HG02981 (cell line): ENCODE data around the gene FAM47C.
"Not testable (repeated sequence)": the region's sequence is repeated elsewhere in the genome, so short reads cannot be mapped to it uniquely, and the experiment has no call there.

Source experiments
- ATAC-seq: cut with Tn5 transposase; IDR thresholded peaks from one replicate; pipeline ENCODE4 v1.9.1; 2021; ENCODE audit warnings: mild to moderate bottlenecking, moderate library complexity; ENCODE audit not compliant: unreplicated experiment

FAM47C gene

DNA sequence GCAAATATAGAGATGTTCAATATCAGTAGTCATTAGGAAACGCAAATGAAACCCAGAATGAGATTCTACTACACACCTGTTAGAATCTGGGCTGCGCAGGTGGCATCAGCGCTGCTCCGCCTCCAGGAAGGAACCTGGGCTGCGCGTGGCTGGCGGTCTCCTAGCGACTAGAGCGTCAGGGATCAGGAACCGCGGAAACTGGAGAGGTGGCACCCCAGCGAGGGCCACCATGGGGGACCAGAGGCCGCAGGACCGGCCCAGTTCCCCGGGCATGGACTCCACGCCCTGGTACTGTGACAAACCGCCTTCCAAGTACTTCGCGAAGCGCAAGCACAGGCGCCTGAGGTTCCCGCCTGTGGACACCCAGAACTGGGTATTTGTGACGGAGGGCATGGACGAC is at the start of gene FAM47C:
Gene FAM47C, plus strand, starts transcription at position 185 of the 400 bp plus-strand sequence. Its CDS starts 45 bp downstream, at position 230.
- ATAC-seq: not testable (repeated sequence)

DNA sequence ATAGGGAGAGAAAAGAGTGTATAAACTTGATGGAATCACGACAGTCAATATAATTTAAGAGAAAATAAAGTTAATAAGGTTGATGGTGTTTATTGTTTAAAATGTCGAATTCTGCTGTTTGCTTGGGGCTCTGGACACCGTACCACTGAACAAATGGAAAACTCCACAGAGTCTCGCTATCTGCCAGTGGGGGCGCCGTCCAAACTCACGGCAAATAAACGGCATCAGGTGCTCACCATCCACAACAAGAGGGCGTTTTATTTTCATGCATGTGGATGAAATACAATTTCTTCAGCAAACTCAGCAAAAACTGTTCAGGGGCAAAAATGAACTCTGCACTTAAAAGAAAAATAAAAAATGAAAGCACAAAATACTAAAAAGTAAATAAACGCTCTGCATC is 46.6 kb upstream of the FAM47C start:
- no peak for ATAC-seq

DNA sequence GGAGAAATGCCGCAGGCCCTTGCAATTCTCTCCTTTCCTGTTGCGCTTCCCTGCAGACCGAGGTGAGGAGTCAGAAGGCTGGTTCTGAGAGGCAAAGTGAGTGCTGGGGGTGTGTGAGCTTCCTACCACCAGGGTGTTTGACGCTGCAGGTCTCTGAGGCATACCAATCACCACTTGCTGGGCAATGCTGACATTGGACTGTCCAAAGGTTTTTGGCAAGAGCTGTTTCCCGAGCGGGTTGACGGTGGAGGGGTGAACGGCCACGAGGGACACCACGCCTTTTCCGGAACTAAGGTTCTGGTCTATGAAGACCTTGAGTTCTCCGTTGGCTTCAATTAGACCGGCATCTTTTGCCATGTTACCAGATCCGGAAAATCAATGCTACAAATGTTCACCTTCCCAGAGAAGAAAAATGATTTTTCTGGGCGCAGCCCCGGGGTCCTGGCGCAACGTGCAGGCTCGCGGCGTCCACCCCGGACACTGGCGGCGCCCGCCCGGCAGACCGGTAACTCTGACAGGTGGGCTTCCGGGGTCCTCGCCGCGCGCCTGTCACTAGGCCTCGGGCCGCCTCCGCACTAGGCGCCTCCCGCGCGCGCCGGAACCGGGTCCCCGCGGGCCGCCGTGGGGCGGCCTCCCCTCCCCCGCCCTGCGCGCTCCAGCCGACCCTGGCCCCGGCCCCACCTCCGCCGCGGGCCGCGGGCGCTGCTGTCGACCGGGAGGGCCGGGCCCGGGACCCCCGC is 44.9 kb upstream of the FAM47C start:
- ATAC-seq: no peak

DNA sequence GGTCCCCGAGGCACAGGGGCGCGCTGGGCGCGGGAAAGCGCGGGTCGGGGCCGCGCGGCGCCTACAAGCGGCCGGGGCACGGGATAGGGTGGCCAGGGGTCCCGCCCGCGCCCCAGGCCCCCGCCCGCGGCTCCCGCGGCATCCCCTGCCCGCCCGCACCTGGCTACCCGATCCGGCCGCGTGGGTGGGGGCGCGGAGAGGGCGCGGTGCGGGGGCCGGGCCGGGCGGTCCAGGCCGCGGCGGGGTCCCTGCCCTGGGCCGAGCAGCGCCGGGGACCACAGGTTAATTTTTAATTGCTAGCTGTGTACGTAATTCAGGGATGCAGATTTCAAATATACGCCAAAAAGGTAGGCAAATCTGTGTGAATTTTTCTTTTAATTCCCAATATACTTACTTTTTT is 44.3 kb upstream of the FAM47C start:
- ATAC-seq: no peak

DNA sequence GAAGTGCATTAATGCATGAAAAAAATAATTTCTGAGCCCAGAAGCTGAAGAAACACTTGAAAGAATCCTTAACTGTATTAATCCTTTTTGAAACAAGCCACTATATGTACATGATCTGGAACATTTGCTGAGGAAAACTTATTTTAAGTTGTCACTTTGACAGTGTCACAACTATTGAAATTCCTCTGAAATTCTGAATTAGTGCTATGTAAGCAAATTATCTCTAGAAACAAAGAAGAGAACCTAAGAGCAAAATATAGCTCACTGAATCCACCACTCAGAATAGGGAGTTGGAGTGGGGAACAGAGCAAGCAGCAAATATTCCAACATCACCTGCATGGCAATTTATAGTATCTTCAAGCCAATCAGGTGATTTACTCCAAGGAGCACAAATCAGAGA is 34.6 kb upstream of the FAM47C start:
- no peak for ATAC-seq

DNA sequence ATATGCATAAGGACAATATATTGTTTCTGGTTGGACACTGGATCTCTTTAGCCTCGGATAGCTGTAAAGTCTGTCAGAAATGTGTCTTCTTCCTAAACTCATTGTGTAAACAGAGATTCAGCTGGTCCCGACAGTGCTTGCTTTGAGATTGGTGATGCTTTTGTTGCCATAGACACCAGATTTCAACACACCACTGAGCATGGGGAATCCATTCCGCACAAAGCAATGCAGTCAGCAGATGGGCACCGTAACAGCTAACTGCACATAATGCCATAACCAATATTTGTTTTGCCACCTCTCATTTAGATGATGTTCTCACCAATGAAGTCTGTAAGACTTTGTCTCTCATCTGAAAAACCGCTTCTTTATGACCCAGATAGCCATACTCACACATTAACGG is 33.3 kb upstream of the FAM47C start:
- ATAC-seq: no peak

DNA sequence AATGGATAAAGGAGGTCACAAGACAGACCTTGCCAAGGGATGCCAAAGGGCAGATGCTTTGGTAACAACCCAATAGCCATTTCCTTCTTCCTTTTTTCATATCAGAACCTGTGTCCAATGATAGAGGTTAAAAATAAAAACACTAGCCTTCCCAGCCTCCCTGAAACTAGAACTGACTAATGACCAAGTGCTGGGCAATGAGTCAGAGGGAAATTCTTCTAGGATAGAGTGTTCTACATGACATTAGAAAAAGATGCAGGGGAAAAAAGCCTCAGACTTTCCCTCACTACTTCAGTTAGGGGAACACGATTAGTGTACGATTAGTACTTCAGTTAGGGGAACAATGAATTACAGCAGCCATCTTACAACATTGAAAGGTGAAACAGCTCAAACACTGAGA is 29.3 kb upstream of the FAM47C start:
- no peak for ATAC-seq

DNA sequence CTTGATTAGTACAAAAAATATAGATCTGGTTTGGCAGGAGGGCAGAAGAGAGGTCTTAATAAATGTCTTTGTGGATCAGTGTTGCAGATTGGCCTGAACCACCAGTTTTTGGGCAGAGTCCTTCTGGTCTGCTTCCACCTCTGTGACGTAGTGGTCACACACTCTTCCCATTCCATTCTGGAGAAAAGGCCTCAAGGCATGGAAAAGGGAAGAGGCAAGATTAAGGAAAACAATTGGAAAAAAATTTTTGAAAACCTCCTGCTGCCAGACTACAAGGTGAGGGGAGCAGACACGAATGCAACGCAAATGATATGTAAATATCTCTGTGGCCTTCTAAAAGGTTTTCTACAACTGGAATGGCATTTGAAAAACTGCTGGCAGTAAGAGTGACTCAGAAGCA is 24.3 kb upstream of the FAM47C start:
- ATAC-seq: no peak

DNA sequence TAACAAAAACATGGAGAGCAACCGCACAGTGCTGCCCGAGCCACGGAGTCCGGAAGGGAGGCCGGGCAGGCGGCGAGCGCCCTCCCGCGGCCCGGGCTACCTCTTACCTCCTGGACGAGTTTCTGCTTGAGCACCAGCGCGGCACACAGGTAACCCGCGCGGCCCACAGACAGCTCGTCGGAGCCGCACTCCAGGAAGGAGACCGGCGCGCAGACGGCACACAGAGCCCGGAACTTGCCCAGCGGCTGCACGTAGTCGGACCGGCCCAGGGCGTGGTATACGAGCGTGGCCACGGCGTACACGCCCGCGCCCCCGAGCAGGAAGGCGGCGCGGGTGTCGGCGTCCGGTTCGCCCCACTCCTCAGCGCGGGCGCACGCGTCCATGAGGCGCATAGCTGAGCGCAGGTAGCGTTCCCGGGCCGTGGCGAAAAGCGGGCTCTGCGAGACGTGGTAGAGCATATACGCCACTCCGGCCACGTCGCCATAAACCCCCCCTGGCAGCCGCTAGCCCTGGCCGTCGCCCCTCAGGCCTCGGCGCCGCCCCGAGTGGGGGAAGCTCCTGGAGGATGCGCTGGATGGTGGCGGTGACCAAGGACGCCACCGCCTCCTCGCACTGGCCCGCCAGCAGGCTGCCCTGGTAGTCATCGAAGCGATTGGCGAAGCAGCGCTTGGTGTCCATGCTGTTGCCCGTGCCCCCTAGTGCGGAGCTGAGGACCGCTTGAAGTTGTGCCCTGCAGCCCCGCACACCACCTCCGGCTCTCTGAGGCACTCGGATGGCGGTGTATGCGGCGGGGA is 22.6 kb upstream of the FAM47C start:
- ATAC-seq: not testable (repeated sequence)

DNA sequence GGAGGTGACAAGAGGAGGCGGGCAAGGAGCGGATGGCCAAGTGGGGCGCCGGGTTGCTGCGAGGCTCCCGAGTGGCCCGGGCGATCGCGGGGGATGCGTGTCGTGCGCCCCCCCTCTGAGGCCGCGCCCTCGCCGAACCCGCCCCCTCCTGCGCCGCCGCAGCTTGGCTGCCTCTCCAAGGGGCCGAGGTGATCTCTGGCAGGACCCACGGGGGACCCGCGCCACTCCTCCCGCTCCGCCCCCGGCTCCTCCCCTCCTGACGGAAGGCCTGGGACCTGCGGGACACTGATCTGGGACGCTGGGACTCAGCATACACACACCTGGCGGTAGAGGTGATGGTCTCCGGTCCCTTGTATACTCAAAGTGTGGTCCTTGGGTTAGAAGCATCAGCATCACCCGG is 21.9 kb upstream of the FAM47C start:
- ATAC-seq: no peak

DNA sequence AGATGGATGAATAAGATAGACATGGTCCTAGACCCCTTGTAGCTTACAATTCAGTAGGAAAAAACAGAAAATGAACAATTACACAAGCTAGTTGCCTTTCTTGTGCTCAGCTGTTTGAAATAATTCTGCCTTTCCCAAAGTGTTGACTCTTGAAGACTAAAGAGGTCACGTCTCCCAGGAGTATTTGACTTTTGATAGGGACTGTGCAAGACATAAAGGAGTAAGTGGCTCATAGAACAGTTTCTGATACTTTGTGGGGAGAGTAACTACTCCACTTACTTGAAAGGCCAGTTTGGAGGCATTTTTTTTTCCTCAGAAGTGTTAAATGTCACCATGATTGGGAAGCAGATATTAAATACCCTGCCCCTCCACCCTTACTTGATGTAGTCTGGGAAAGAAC is 21.0 kb upstream of the FAM47C start:
- ATAC-seq: not testable (repeated sequence)

DNA sequence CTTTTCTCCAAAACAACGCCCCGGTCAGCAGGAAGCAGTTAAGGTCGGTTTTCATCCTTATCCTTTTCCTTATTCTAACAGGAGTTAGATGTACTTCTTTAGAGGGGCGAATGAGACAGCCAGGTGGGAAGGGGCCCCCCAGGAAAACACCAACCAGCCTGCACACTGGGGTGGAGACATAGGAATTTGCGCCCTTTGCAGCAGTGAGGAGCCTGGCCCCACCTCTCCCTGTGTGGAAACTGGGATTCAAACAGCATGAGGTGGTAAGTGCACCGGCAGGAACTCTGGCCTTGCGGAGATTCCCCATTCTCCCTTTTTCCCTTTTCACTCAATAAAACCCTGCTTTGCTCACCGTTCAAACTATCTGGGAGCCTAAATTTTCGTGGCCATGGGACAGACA is 8.0 kb upstream of the FAM47C start:
- no peak for ATAC-seq

DNA sequence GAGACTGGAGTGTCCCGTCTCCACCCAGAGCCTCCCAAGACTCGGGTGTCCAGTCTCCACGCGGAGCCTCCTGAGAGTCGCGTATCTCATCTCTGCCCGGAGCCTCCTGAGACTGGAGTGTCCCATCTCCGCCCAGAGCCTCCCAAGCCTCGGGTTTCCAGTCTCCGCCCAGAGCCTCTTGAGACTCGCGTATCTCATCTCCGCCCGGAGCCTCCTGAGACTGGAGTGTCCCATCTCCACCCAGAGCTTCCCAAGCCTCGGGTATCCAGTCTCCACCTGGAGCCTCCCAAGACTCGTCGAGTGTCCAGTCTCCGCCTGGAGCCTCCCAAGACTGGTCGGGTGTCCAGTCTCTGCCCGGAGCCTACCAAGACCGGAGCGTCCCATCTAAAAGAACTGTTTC is 2.3 kb downstream of the FAM47C start:
- no peak for ATAC-seq

DNA sequence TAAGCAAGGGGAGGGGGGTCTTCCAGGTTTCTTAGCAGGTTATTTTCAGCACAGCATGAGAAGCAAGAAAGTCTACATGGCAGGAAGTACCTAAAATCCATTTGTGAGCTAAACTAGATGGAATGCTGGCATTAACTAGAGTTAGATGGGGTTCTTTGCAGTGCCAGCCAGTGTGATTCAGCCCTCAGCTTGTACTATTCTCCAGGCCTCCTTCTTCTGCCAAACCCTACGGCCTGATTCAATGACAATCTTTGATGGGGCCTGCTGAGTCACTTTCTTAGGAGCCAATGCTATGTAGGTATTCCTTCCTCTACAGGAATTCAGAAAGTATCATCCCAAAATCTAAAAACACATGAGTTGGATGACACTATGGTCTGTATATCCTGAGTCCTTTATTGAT is 26.1 kb downstream of the FAM47C start:
- not testable (repeated sequence) for ATAC-seq

DNA sequence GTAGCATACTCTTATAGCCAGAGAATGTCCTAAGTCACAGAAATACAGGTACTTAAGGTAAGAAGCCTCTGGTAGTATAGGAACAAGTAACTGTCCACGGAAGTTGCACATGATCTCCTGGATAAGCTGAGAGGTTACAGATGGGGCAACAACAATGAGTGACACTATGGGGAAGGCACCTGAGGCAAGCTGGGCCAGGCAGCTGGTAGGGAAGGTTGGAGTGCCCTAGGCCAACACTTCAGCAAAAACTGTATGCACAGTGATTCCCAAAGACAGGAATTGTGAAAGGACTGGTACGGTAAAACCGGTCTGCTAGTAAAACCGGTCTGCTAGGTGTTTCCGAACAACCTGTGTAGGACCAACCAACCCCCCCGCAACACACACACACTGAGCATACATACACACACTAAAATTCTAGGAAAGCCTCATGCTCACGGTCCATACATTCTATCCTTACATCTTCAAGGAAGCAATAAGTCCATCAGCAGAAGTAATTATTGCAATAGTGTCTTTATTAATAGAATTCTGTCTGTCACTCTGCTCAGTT is 28.6 kb downstream of the FAM47C start:
- ATAC-seq: not testable (repeated sequence)

DNA sequence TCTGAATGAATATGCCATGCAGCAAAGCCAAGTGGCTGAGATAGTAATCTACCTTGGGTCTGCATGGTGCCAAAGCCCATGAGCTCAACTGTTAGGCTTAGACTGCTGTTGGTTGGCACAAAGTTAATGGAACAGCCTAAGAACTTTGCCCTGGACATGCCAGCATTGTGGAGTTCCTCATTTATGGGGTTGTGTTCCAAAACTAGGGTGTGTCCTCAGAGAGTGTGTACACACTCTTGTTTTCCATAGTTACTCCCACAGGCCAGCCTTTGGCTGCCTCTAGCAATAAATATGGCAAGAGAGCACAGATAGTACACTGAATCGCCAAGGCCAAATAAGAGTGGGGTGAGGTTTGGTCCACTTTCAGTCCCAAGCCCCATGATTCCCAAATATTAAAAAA is 30.6 kb downstream of the FAM47C start:
- ATAC-seq: not testable (repeated sequence)

DNA sequence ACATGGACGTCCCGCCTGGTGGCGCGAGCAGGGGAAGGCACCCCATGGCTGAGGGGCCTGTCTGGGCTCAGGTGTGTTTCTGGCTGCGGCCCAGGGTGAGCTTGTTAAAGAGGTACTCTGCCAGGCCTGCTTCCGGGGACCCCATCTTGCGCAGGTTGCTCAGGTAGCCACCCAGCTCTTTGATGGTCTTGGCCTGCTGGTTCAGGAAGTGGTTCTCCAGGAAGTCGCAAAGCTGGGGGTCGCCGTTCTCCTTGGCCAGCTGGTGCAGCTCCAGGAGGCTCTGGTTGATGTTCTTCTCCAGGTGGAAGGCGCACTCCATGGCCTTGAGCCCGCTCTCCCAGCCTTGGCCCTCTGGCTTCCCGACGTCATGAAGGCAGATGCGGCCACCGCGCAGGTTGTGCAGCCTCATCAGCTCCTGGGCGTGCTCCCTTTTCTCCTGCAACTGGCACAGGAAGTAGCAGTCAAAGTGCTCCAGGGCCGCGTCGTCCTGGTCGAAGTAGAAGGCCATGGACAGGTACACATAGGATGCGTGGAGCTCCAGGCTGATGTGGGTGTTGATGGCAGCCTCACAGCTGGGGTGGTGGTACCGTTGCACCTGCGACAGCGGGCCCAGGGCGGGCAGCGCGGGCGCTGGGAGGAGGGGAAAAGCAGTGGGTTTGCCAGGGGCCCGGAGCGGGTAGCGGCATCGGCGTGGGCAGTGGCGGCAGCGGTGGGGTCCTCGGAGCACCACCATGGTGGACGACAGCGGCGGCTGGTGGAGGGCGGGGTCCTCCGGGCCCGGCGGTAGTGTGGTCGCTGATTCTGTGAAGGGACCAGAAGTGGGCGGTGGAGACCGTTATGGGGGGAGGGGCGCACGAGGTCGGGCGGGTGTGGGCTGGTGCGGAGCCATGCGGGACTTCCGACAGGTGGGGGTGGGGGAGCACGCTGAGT is 35.1 kb downstream of the FAM47C start:
- not testable (repeated sequence) for ATAC-seq

DNA sequence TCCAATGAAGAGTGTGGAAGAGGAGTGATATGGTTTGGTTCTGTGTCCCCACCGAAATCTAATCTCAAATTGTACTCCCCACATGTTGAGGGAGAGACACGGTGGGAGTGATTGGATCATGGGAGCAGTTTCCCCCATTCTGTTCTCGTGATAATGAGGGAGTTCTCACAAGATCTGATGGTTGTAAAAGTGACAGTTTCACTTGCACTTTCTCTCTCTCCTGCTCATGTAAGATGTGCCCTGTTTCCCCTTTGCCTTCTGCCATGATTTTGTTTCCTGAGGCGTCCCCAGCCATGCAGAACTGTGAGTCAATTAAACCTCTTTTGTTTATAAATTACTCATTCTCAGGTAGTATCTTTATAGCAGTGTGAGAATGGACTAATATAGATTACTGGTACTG is 39.6 kb downstream of the FAM47C start:
- no peak for ATAC-seq

DNA sequence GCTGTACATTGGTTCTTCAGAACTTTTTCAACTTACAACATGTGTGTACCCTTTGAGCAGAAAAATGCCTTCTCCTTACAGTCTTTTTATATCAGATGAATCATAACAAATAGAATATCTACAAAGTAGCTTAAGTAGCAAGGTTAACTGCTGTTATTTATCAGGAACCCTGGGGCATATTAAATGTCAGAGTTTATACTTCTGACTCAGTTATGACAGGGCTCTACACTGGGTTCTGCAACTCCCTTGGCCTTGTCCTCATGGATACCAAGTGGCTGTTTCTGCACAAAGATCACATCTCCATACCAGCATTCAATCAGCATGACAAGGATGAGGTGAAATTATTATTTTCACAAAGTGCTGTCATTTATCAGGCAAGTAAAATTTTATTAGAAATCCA is 49.4 kb downstream of the FAM47C start:
- not testable (repeated sequence) for ATAC-seq

DNA sequence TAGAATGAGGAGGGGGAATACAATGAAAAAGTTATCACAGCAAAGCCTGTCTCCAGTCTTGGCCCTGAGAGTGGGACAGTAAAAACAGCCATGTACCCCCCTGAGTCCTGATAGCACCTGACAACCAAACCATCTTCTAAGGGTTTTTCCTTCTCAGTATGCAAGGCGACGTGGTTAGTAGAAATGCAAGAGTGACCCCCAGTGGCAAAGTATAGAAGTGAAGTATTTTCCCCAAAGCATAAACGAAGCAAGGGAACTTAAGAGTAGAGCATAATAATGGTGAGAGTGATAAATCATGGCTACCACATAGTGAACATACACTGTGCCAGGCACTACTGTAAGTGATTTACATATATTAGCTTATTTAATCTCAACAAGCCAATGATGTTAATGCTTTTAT is 52.8 kb downstream of the FAM47C start:
- peak; percentile 77 for ATAC-seq
